PFSK-1 (cell line): ENCODE data around the gene FANK1.

Experiments
- FOXP2 ChIP-seq: optimal IDR thresholded peaks from 2 replicates; pipeline ENCODE3; 2011; ENCODE audit warnings: borderline replicate concordance, control low read depth, inconsistent platforms; ENCODE audit not compliant: insufficient read depth; ENCODE audit errors: extremely low read length, extremely low read depth
- POLR2AphosphoS5 ChIP-seq: IDR thresholded peaks from 2 replicates; pipeline ENCODE4 v1.6.1; 2012; ENCODE audit warnings: low read depth, mild to moderate bottlenecking, control low read depth, low read length, moderate library complexity
- REST ChIP-seq, 2 experiments: IDR thresholded peaks; 2 replicates each; pipeline versions ENCODE4 v1.6.1 to v1.8.0; 2011 to 2012; ENCODE audit warnings: low read depth in 2 of 2, low read length in 2 of 2, control low read depth in 1 of 2, inconsistent platforms in 1 of 2, mild to moderate bottlenecking in 1 of 2, moderate library complexity in 1 of 2; ENCODE audit not compliant: insufficient read depth in 1 of 2
- SIN3A ChIP-seq: IDR thresholded peaks from 2 replicates; pipeline ENCODE4 v1.6.1; 2012; ENCODE audit warnings: mild to moderate bottlenecking, low read length, moderate library complexity, borderline replicate concordance; ENCODE audit not compliant: insufficient read depth
- TAF1 ChIP-seq: IDR thresholded peaks from 2 replicates; pipeline ENCODE4 v1.6.1; 2012; ENCODE audit warnings: low read length, control low read depth, borderline replicate concordance; ENCODE audit not compliant: insufficient read depth

FANK1 gene

GRCh38 chr10:126012485-126012884 lies 116.1 kb downstream of the FANK1 start:
- TF ChIP-seq SIN3A (no peak), REST (IDR thresholded peaks at IDR 0.05; ENCODE audit: insufficient read depth in 1 of 2, low read depth in 2 of 2, low read length in 2 of 2) (no peak), FOXP2 (no peak), TAF1 (no peak), POLR2AphosphoS5 (no peak)

GRCh38 chr10:126013489-126014281 lies 117.3 kb downstream of the FANK1 start:
- TF ChIP-seq POLR2AphosphoS5 (no peak), SIN3A (no peak), TAF1 (no peak), FOXP2 (no peak), REST (IDR thresholded peaks at IDR 0.05; ENCODE audit: insufficient read depth in 1 of 2, low read depth in 2 of 2, low read length in 2 of 2) (no peak)

- TF ChIP-seq TAF1 (no peak), FOXP2 (no peak), SIN3A (no peak), REST (IDR thresholded peaks at IDR 0.05; ENCODE audit: insufficient read depth in 1 of 2, low read depth in 2 of 2, low read length in 2 of 2) (no peak), POLR2AphosphoS5 (no peak)
Measured at GRCh38 chr10:126014309-126014708, 117.9 kb downstream of the FANK1 start.

- TF ChIP-seq TAF1 (no peak), REST (IDR thresholded peaks at IDR 0.05; ENCODE audit: insufficient read depth in 1 of 2, low read depth in 2 of 2, low read length in 2 of 2) (no peak), FOXP2 (no peak), SIN3A (no peak), POLR2AphosphoS5 (no peak)
Measured at GRCh38 chr10:126015413-126015812, 119.0 kb downstream of the FANK1 start.
